T-helper 9 cell (primary cell): ENCODE data around the gene URM1.

Experiments used
- DNase-seq: peaks from one replicate; pipeline ENCODE4 v3.0.0-alpha.2; 2020

URM1 gene

DNA sequence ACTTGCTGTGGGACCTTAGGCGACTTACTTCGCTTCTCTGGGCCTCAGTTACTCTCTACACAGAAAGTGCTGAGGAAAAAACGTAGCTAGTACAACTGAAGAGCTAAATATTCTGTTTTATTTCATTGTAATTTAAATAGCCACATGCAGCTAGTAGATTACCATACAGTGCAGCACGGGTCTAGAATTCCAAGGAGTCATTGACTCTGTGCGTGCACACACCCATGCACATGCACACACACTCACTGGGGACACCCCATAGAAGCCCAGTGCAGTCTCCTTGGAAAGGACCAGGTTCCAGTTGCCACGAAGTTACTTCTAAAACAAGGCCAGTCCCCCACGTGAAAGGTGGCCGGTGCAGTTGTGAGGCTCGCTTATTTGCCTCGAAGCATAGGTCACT lies 17.0 kb downstream of the URM1 start:
- no peak for DNase-seq

- no peak for DNase-seq
These were observed 18.4 kb downstream of the URM1 start for GRCh38 chr9:128389395-128390149.

- DNase-seq = no peak
These were observed 19.1 kb downstream of the URM1 start for GRCh38 chr9:128390150-128390812.

DNA sequence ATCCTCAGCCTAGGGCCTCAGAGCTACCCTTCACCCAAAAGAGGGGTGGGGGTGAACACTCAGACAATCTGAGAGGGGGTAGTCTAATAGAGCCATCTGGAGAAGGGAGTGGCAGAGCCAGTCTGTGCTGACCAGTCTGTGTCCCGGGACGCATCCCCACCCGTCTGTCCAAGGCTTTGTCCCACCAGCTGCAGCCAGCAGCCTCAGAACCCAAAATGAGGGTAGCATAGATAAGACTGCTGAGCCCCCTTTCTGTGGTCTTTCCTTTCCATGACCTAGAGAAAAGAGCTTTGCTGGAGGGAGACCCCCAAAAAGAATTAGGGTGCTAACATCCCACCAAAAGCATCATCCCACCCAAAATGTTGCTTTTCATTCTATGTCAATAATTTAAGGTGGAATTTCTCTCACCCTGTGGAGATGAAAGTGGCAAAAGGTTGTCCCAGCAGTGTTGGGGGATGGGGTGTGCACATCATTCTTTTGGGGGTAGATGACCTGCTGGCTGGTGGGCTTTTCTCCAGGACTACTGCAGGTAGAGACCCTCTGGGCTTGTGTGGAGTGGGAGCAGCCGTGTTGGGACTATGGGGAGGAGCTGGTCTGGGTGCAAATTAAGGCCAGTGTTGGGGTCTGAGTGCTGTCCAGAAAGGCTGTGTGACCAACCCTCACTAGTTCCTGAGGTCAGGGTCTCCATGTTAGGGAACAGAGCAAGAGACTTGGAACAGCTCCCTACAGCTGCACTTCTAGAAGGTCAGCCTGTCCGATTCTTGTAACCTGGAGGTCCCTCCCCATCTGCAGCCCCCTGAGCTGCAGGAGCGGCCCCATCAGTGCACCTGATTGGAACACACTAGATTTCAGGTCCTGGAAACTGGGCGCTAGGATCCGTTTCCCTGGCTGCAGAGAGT lies 19.9 kb downstream of the URM1 start:
- no peak for DNase-seq

DNA sequence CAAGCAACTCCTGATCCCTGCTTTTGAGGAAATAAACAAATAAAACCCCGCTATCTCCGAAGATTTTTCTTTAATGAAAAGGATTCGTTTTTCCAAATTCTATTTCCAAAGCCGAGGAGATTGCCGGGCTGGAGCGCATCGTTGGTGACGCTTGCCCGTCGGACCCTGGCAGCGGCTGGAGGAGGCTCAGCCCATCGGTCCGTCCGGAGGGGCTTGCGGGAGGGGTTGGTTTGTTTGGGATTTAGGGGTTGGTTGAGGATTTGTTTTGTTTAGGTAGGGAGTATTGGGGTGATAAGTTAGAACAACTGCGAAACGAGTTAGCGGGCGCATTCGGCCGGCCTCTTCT lies 20.8 kb downstream of the URM1 start:
- DNase-seq = no peak

GRCh38 chr9:128392302-128393144 lies 21.3 kb downstream of the URM1 start:
- DNase-seq = no peak

DNA sequence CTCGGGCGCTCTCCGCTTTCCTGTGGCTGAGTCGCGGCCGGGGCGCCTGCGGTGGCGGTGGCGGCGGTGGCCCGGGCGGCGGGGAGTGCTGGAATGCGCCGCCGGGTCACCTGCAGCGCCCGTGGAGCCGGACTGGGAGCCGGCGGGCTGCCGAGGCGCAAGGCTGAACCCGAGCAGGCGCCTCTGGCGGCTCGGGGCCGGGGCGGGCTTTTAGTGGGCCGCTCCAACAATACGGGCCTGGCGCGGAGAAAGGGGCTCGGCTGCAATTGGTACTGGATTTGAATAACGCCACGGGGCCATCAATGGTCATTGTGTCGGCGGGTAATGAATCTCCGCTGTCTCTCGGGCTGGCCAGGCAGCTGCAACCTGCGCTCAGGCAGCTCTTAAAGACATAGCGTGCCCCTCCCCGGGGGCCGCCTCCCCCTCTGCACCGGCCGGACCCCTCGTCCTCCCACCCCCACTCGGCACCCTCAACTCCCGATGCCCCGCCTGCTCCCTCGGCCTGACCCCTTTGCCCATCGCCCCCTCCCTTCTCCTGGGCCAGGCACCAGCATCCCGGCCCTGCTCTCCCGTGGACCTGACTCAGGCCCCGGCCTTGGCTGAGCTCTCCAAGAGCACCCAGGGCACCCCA lies 22.1 kb downstream of the URM1 start:
- DNase-seq = no peak

GRCh38 chr9:128393970-128394369 lies 22.8 kb downstream of the URM1 start:
- no peak for DNase-seq

DNA sequence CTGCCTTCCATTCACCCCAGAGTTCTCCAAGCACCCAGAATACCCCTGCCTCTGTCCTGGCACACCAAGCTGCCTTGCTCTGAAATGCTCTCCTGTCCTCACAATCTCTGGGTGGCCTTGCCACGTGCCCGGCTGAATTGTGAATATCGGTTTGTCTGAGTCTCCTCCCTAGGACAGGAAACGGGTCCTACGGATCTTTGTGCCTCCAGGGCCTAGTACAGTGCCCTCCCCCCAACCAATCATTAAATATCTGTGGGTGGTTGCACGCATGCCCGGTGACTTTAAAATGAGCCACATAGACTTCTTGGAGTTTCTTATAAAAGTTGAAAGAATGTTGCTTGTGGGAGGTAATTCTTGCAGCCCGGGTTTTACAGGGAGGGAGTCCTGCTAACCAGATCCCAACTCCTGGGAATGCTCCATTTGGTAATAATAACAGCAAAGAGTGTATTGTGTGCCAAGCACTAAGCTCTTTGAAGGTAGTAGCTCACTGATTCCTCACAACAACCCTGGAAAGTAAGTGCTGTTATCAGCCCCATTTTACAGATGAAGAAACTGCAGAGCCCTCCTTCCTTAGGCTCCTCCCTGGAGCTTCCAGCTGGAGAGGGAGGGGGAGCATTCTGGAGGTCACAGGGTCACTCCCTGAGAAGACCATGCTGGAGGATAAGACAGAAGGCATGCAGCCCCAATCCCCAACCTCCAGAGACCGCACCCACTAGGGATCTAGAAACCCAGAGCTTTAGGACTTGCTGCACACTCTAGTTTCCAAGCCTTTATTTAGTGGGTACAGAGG lies 23.4 kb downstream of the URM1 start:
- no peak for DNase-seq

DNA sequence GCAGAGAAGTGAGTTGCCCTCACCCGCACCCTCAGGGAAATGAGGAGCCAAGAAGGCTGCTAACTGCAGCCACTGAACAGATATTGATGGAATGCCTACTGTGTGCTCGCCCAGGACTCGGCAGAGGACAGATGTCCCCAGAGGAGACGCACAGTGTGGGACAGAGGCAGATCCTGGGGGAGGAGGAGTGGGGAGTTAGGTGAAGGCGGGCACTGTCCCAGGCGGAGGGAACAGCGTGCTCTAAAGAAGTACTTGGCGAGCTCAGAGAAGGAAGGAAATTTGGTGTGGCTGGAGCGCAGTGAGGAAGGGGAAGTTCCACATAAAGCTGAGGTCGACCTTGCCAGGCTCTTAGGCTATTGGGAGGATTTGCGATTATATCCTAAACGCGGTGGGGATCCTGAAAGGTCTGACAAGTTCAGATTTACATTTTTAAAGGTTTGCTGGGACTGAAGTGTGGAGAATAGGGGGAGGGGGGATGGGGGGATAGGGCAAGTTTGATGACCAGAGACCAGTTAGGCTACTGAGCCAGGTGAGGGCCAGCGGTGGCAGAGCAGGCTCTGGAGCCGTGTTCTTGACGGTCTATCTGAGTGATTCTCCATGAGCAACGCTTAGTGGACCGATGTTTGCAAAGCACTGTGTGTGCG lies 25.9 kb downstream of the URM1 start:
- no peak for DNase-seq

DNA sequence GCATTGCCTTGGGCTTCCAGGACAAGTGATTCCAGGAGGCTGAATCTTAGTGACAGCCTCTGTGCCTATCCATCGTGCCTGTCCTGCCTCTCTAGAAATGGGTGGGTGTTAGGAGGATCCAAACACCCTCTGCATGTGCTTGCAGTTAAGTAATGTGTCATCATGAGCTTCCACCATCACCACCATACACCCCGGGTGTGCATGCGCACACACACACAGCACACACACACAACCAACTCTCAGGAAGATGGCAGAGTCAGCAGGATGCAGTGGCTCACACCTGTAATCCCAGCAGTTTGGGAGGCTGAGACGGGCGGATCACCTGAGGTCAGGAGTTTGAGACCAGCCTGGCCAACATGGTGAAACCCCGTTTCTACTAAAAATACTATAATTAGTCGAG lies 26.7 kb downstream of the URM1 start:
- no peak for DNase-seq

- no peak for DNase-seq
These were observed 28.7 kb downstream of the URM1 start for GRCh38 chr9:128399861-128400260.

GRCh38 chr9:128404560-128404959 lies 33.4 kb downstream of the URM1 start:
- no peak for DNase-seq

GRCh38 chr9:128405077-128405779 lies 34.1 kb downstream of the URM1 start:
- DNase-seq = no peak

DNA sequence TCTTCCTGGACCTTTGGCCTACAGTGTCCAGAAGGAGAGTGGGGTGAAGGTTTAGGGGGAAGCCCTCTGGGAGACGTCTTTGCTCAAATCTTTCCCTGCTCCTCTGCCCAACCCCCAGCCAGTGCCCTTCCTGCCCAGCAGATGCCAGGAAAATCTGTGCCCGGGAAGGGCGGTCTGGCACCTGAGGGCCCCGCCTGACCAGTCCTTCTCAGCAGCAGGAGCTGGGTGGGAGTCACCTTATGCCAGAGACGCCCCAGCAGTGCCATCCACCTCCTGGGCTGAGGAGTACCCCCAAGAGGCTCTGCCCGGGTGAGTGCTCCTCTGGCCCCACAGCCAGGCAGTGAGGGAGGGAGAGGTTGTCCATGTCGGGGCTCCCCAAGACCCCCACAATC lies 34.6 kb downstream of the URM1 start:
- no peak for DNase-seq

GRCh38 chr9:128406848-128407391 lies 35.7 kb downstream of the URM1 start:
- no peak for DNase-seq

GRCh38 chr9:128408963-128409431 lies 37.8 kb downstream of the URM1 start:
- no peak for DNase-seq

- DNase-seq = no peak
These were observed 38.3 kb downstream of the URM1 start for GRCh38 chr9:128409450-128409849.

GRCh38 chr9:128409978-128410377 lies 38.8 kb downstream of the URM1 start:
- DNase-seq = no peak
